Liver (tissue), 9 donors: Measurements from ENCODE around the gene WDR7. TPM values are rescaled to one million over a fixed set of nuclear protein-coding genes. Genes with fewer than 3 reads are reported as not detected.

Experiments
- DNase-seq: peaks from one replicate; pipeline ENCODE4 v3.0.0-alpha.2; 2017; ENCODE audit warnings: low spot score
- H3K27ac ChIP-seq, 2 donors: one replicate each; pipeline ENCODE4 v1.7.0; 2013; ENCODE audit warnings: inconsistent platforms in 2 of 2, low read length in 2 of 2, control low read depth in 1 of 2, low read depth in 1 of 2, mild to moderate bottlenecking in 1 of 2
- H3K27me3 ChIP-seq, 4 donors: one replicate each; pipeline versions ENCODE4 v1.6.1 to v1.7.0; 2013; ENCODE audit warnings: low read length in 3 of 4, inconsistent platforms in 1 of 4, mild to moderate bottlenecking in 1 of 4, moderate library complexity in 1 of 4; ENCODE audit not compliant: control insufficient read depth in 4 of 4, insufficient read depth in 4 of 4
- H3K36me3 ChIP-seq, 4 donors: one replicate each; pipeline versions ENCODE4 v1.6.1 to v1.7.0; 2013; ENCODE audit warnings: low read length in 3 of 4, mild to moderate bottlenecking in 3 of 4, low read depth in 1 of 4, moderate library complexity in 1 of 4; ENCODE audit not compliant: control insufficient read depth in 4 of 4, insufficient read depth in 3 of 4
- H3K4me1 ChIP-seq, 4 donors: one replicate each; pipeline versions ENCODE4 v1.6.1 to v1.7.0; 2013; ENCODE audit warnings: low read length in 3 of 4, mild to moderate bottlenecking in 3 of 4, moderate library complexity in 1 of 4; ENCODE audit not compliant: control insufficient read depth in 4 of 4, insufficient read depth in 4 of 4
- H3K4me3 ChIP-seq, 3 donors: one replicate each; pipeline versions ENCODE4 v1.6.1 to v1.7.0; 2013; ENCODE audit warnings: low read length in 3 of 3, control low read depth in 1 of 3, low read depth in 1 of 3, mild to moderate bottlenecking in 1 of 3
- H3K9ac ChIP-seq, 2 donors: one replicate each; pipeline ENCODE4 v1.7.0; 2013; ENCODE audit warnings: low read length in 2 of 2, mild to moderate bottlenecking in 2 of 2, moderate library complexity in 2 of 2, control low read depth in 1 of 2, low read depth in 1 of 2
- H3K9me3 ChIP-seq, 4 donors: one replicate each; pipeline versions ENCODE4 v1.6.1 to v1.7.0; 2013; ENCODE audit warnings: low read length in 3 of 4; ENCODE audit not compliant: control insufficient read depth in 4 of 4
- EGR1 ChIP-seq, 2 donors: IDR thresholded peaks; 2 replicates each; pipeline ENCODE4 v1.6.1; 2016 to 2018; ENCODE audit warnings: antibody characterized with exemption in 2 of 2, low read depth in 2 of 2
- FOXA1 ChIP-seq: IDR thresholded peaks from 2 replicates; pipeline ENCODE4 v1.6.1; 2016; ENCODE audit warnings: antibody characterized with exemption
- FOXA2 ChIP-seq: IDR thresholded peaks from 2 replicates; pipeline ENCODE4 v1.6.1; 2016; ENCODE audit warnings: antibody characterized with exemption
- GABPA ChIP-seq, 2 donors: IDR thresholded peaks in 1 of 2; conservative IDR thresholded peaks in 1 of 2; 2 replicates each; pipeline ENCODE4 v1.6.1; 2016; ENCODE audit warnings: antibody characterized with exemption in 2 of 2, mild to moderate bottlenecking in 1 of 2, moderate library complexity in 1 of 2
- HNF4G ChIP-seq: IDR thresholded peaks from 2 replicates; pipeline ENCODE4 v1.6.1; 2016; ENCODE audit warnings: antibody characterized with exemption
- JUND ChIP-seq, 2 donors: IDR thresholded peaks; 2 replicates each; pipeline ENCODE4 v1.6.1; 2016; ENCODE audit warnings: antibody characterized with exemption in 2 of 2
- NR2F2 ChIP-seq: IDR thresholded peaks from 2 replicates; pipeline ENCODE4 v1.6.1; 2016; ENCODE audit warnings: antibody characterized with exemption
- REST ChIP-seq: IDR thresholded peaks from 2 replicates; pipeline ENCODE4 v1.6.1; 2016; ENCODE audit warnings: antibody characterized with exemption, mild to moderate bottlenecking
- RXRA ChIP-seq, 2 donors: IDR thresholded peaks; 2 replicates each; pipeline ENCODE4 v1.6.1; 2017 to 2018; ENCODE audit warnings: antibody characterized with exemption in 2 of 2, mild to moderate bottlenecking in 1 of 2
- TAF1 ChIP-seq: conservative IDR thresholded peaks from 2 replicates; pipeline ENCODE4 v1.6.1; 2016; ENCODE audit warnings: antibody characterized with exemption, mild to moderate bottlenecking
- YY1 ChIP-seq: IDR thresholded peaks from 2 replicates; pipeline ENCODE4 v1.6.1; 2016; ENCODE audit warnings: antibody characterized with exemption, mild to moderate bottlenecking
- ZBTB33 ChIP-seq: IDR thresholded peaks from 2 replicates; pipeline ENCODE4 v1.6.1; 2016; ENCODE audit warnings: antibody characterized with exemption
- WGBS: extraction: QIAGEN DNeasy Blood & Tissue Kit; methylation state at CpG from one replicate; pipeline ENCODE4 v1.1.7; 2013; 5-methylcytosine and 5-hydroxymethylcytosine counted together
- polyA plus RNA-seq, 2 donors: library from polyadenylated mRNA; stranded (reverse) in 1 of 2; unstranded in 1 of 2; fragments of 200-250 nt in 1 of 2; fragments of >200 nt in 1 of 2; fragmentation: Nextera tagmentation in 1 of 2; extraction: Ambion mirVana in 1 of 2; gene quantifications; one replicate each; pipeline versions ENCODE4 v1.2.1 to v1.2.3, GENCODE V29; 2013 to 2015
- total RNA-seq, 2 donors: library from RNA; depleted of rRNA; stranded (reverse); fragments of >200 nt; gene quantifications; one replicate each; pipeline ENCODE4 v1.2.3, GENCODE V29; 2014
- TF ChIP-seq, protein P1 (sequence below): fragments of 150-350 bp; IDR thresholded peaks from 2 replicates; pipeline ENCODE4 v1.5.1; 2017; ENCODE audit warnings: improper control_type of control experiment, low read depth, low read length; ENCODE audit not compliant: missing input control
- TF ChIP-seq, protein P2 (sequence below): IDR thresholded peaks from 2 replicates; pipeline ENCODE4 v1.6.1; 2016; ENCODE audit warnings: antibody characterized with exemption
- TF ChIP-seq, protein P3 (sequence below): IDR thresholded peaks from 2 replicates; pipeline ENCODE4 v1.6.1; 2016; ENCODE audit warnings: antibody characterized with exemption
- donor health status: healthy.
- donor health status: healthy.
- donor health status: healthy.
- donor health status: healthy.
- donor health status: healthy.

Gene WDR7
- total and polyA plus RNA-seq, 4 donors: 4.5 to 26.6 (median 13.2) TPM

- peaks cover 0 to 7% (median 5%) of the 10 kb centered on the region in 4 donors for H3K36me3 ChIP-seq
- no peaks in the 10 kb centered on the region for H3K4me1 ChIP-seq
- WGBS: 96% methylated on average over 2 of the region's 2 CpGs
- H3K9ac ChIP-seq: no peak overlapping the region
- H3K9me3 ChIP-seq: no peaks in the 10 kb centered on the region
- H3K4me3 ChIP-seq: no peak overlapping the region
- TF ChIP-seq YY1: no peak
- no peak for TF ChIP-seq EGR1 (IDR thresholded peaks at IDR 0.05; ENCODE audit: low read depth in 2 of 2)
- TF ChIP-seq RXRA (IDR thresholded peaks at IDR 0.05): no peak
- TF ChIP-seq, protein P1, sequence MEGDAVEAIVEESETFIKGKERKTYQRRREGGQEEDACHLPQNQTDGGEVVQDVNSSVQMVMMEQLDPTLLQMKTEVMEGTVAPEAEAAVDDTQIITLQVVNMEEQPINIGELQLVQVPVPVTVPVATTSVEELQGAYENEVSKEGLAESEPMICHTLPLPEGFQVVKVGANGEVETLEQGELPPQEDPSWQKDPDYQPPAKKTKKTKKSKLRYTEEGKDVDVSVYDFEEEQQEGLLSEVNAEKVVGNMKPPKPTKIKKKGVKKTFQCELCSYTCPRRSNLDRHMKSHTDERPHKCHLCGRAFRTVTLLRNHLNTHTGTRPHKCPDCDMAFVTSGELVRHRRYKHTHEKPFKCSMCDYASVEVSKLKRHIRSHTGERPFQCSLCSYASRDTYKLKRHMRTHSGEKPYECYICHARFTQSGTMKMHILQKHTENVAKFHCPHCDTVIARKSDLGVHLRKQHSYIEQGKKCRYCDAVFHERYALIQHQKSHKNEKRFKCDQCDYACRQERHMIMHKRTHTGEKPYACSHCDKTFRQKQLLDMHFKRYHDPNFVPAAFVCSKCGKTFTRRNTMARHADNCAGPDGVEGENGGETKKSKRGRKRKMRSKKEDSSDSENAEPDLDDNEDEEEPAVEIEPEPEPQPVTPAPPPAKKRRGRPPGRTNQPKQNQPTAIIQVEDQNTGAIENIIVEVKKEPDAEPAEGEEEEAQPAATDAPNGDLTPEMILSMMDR: no peak
- TF ChIP-seq JUND (IDR thresholded peaks at IDR 0.05): no peak
- TF ChIP-seq, protein P2, sequence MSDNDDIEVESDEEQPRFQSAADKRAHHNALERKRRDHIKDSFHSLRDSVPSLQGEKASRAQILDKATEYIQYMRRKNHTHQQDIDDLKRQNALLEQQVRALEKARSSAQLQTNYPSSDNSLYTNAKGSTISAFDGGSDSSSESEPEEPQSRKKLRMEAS: no peak
- TF ChIP-seq REST: no peak
- no peak for TF ChIP-seq FOXA1
- TF ChIP-seq TAF1: no peak
- TF ChIP-seq HNF4G: no peak
- no peak for TF ChIP-seq NR2F2
- TF ChIP-seq ZBTB33: no peak
- no peaks in the 10 kb centered on the region for H3K27me3 ChIP-seq
- H3K27ac ChIP-seq: no peak overlapping the region
- no peak for DNase-seq
These were observed 75.7 kb downstream of the WDR7 start for GRCh38 chr18:56726906-56727305.

GRCh38 chr18:56727399-56727798, 76.2 kb downstream of the WDR7 start:
- no peak overlapping the region for H3K4me3 ChIP-seq
- TF ChIP-seq JUND (IDR thresholded peaks at IDR 0.05): no peak
- TF ChIP-seq, protein P3, sequence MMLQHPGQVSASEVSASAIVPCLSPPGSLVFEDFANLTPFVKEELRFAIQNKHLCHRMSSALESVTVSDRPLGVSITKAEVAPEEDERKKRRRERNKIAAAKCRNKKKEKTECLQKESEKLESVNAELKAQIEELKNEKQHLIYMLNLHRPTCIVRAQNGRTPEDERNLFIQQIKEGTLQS: no peak
- TF ChIP-seq, protein P1: no peak
- no peak for TF ChIP-seq ZBTB33
- no peak for TF ChIP-seq GABPA (IDR thresholded peaks at IDR 0.05 in 1 of 2, conservative IDR thresholded peaks at IDR 0.05 in 1 of 2)
- no peak for TF ChIP-seq YY1
- TF ChIP-seq HNF4G: no peak
- no peak for TF ChIP-seq FOXA2
- TF ChIP-seq TAF1: no peak
- no peak for DNase-seq
- H3K9me3 ChIP-seq: no peaks in the 10 kb centered on the region
- H3K4me1 ChIP-seq: no peaks in the 10 kb centered on the region
- 87% methylated on average over 5 of the region's 5 CpGs for WGBS
- no peak overlapping the region for H3K27ac ChIP-seq
- no peaks in the 10 kb centered on the region for H3K27me3 ChIP-seq
- peaks cover 0 to 7% (median 6%) of the 10 kb centered on the region in 4 donors for H3K36me3 ChIP-seq
- H3K9ac ChIP-seq: no peak overlapping the region
